Panc1 (cell line): ENCODE measurements around the gene PIEZO1. TPM values are rescaled to one million over a fixed set of nuclear protein-coding genes. Genes with fewer than 3 reads are reported as not detected.

ENCODE experiments used
- ATAC-seq: fragments of 200-7000 bp; cut with Tn5 transposase; 2 replicates; pipeline ENCODE4 v1.9.1; 2020; ENCODE audit warnings: mild to moderate bottlenecking, moderate library complexity
- BruUV-seq: library from RNA; stranded (reverse); fragments of 400-500 nt; replicated peaks from 2 replicates; lab custom pipeline; 2021; lab: Mats Ljungman, UMichigan
- CTCF ChIA-PET: fragments of 300-600 bp; sonication (Branson Sonifier 250); formaldehyde crosslinking; loops from one replicate; lab custom pipeline; 2022; ENCODE audit warnings: antibody characterized with exemption; lab: Charles Lee
- POLR2A ChIA-PET: fragments of 300-600 bp; sonication (Branson Sonifier 250); formaldehyde crosslinking; loops from one replicate; lab custom pipeline; 2022; ENCODE audit warnings: antibody characterized with exemption; lab: Charles Lee
- DNase-seq: peaks from one replicate; pipeline ENCODE4 v3.0.0-alpha.2; 2010; ENCODE audit warnings: low read depth, low spot score
- H3K27ac ChIP-seq: 2 replicates; pipeline ENCODE4 v1.5.1; 2011; ENCODE audit warnings: mild to moderate bottlenecking, low read length, inconsistent platforms
- H3K27me3 ChIP-seq: fragments of 200-500 bp; sonication (Bioruptor generic); 2 replicates; pipeline ENCODE4 v1.6.0; 2014; ENCODE audit warnings: low read length, inconsistent platforms; ENCODE audit not compliant: control insufficient read depth, insufficient read depth
- H3K36me3 ChIP-seq: fragments of 200-500 bp; sonication (Bioruptor generic); 2 replicates; pipeline ENCODE4 v1.5.1; 2014; ENCODE audit warnings: inconsistent platforms, mild to moderate bottlenecking, low read length, moderate library complexity; ENCODE audit not compliant: control insufficient read depth, insufficient read depth
- H3K4me1 ChIP-seq: 2 replicates; pipeline ENCODE4 v1.5.1; 2011; ENCODE audit warnings: inconsistent platforms, mild to moderate bottlenecking, low read length, moderate library complexity; ENCODE audit not compliant: control insufficient read depth, insufficient read depth
- H3K4me3 ChIP-seq, 2 experiments: 2 replicates each; pipeline ENCODE4 v1.5.1; 2011 to 2012; ENCODE audit warnings: low read depth in 2 of 2, low read length in 2 of 2, mild to moderate bottlenecking in 2 of 2, inconsistent platforms in 1 of 2, moderate library complexity in 1 of 2
- H3K9me3 ChIP-seq: fragments of 200-500 bp; sonication (Bioruptor generic); 2 replicates; pipeline ENCODE4 v1.5.1; 2014; ENCODE audit warnings: low read depth, mild to moderate bottlenecking, inconsistent platforms, low read length, moderate library complexity; ENCODE audit not compliant: control insufficient read depth, insufficient read depth
- POLR2AphosphoS5 ChIP-seq: IDR thresholded peaks from 2 replicates; pipeline ENCODE4 v1.6.1; 2012; ENCODE audit warnings: mild to moderate bottlenecking, low read depth, low read length, moderate library complexity
- SIN3A ChIP-seq: IDR thresholded peaks from 2 replicates; pipeline ENCODE4 v1.6.1; 2012; ENCODE audit warnings: low read depth, mild to moderate bottlenecking, low read length, moderate library complexity, borderline replicate concordance; ENCODE audit not compliant: insufficient read depth
- TCF7L2 ChIP-seq: IDR thresholded peaks from 2 replicates; pipeline ENCODE4 v1.6.1; 2011; ENCODE audit warnings: mild to moderate bottlenecking, low read depth, low read length, inconsistent platforms
- in situ Hi-C: cut with HindIII; loops from 2 replicates; pipeline ENCODE4 v1.10.0; 2016; ENCODE audit warnings: low sequenced_read_pairs, low pct_unique_long_range_greater_than_20kb
- intact Hi-C: fragments of 100-400 bp; cut with micrococcal nuclease; formaldehyde crosslinking; loops from one replicate; pipeline ENCODE4 v1.10.0; 2022; ENCODE audit not compliant: unreplicated experiment
- total RNA-seq: library from RNA; stranded (reverse); gene quantifications from one replicate; pipeline ENCODE4 v1.2.1, GENCODE V29; 2021; ENCODE audit not compliant: unreplicated experiment
- TF ChIP-seq, protein P1 (sequence below): fragments of 450-650 bp; IDR thresholded peaks from 2 replicates; pipeline ENCODE4 v1.5.1; 2017; ENCODE audit warnings: mild to moderate bottlenecking
- TF ChIP-seq, protein P2 (sequence below), 2 experiments: IDR thresholded peaks; 2 replicates each; pipeline ENCODE4 v1.6.1; 2011 to 2012; ENCODE audit warnings: low read depth in 2 of 2, control low read depth in 1 of 2, low read length in 1 of 2, mild to moderate bottlenecking in 1 of 2, moderate library complexity in 1 of 2; ENCODE audit not compliant: insufficient read depth in 1 of 2

Gene PIEZO1
- total RNA-seq, 1 experiment from 2014 or later = 175 TPM

- no peak for TF ChIP-seq SIN3A
- TF ChIP-seq, protein P1, sequence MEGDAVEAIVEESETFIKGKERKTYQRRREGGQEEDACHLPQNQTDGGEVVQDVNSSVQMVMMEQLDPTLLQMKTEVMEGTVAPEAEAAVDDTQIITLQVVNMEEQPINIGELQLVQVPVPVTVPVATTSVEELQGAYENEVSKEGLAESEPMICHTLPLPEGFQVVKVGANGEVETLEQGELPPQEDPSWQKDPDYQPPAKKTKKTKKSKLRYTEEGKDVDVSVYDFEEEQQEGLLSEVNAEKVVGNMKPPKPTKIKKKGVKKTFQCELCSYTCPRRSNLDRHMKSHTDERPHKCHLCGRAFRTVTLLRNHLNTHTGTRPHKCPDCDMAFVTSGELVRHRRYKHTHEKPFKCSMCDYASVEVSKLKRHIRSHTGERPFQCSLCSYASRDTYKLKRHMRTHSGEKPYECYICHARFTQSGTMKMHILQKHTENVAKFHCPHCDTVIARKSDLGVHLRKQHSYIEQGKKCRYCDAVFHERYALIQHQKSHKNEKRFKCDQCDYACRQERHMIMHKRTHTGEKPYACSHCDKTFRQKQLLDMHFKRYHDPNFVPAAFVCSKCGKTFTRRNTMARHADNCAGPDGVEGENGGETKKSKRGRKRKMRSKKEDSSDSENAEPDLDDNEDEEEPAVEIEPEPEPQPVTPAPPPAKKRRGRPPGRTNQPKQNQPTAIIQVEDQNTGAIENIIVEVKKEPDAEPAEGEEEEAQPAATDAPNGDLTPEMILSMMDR = peak; percentile 79
- no peaks in the 10 kb centered on the region for H3K9me3 ChIP-seq
- H3K4me1 ChIP-seq = no peaks in the 10 kb centered on the region; the same call in 1 of the 2 replicates
- intact Hi-C loops (no loop called here), in situ Hi-C loops (no loop called here)
- POLR2A ChIA-PET = no interaction called here
- CTCF ChIA-PET = interaction anchor here (0.6 kb wide), 1 partner anchor 62 kb away, joined by 3 read pairs; no protein-coding TSS in a partner anchor
- DNase-seq = no peak
- ATAC-seq = peak; percentile 79
- no peaks in the 10 kb centered on the region for H3K27me3 ChIP-seq
- BruUV-seq = no TSS peak
- H3K36me3 ChIP-seq = no peaks in the 10 kb centered on the region
- H3K27ac ChIP-seq = no peak overlapping the region
- H3K4me3 ChIP-seq = no peak overlapping the region
Observed at GRCh38 chr16:88747588-88748301, 37.3 kb downstream of the PIEZO1 start.

DNA sequence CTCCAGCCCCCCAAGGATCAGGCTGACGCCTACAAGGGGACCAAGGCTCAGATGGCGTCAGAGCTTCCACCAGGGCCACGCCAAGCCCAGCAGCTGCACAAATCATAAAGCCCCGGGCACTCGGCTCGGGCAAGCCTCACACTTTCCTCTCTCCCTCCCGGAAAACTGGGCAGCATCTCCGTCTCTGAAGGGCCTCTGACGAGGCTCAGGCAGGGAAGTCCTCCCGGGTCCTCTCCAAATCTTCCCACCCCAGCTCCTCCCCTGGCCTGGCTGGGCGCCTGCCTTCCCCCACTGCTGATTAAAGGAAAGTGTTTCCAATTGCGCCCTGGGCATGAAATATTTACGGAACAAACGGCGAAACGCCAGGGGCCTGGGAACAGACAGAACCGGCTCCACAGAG lies 38.5 kb downstream of the PIEZO1 start:
- ChIA-PET POLR2A (no interaction called here), CTCF (interaction anchor here (0.5 kb wide), 1 partner anchor 16 kb away, joined by 3 read pairs; no protein-coding TSS in a partner anchor)
- in situ Hi-C loops (no loop called here), intact Hi-C loops (no loop called here)
- no peaks in the 10 kb centered on the region for H3K9me3 ChIP-seq
- BruUV-seq = no TSS peak
- H3K4me1 ChIP-seq = no peaks in the 10 kb centered on the region; the same call in 1 of the 2 replicates
- no peak overlapping the region for H3K4me3 ChIP-seq
- H3K27ac ChIP-seq = no peak overlapping the region
- ATAC-seq (no peak), DNase-seq (no peak)
- no peaks in the 10 kb centered on the region for H3K36me3 ChIP-seq
- H3K27me3 ChIP-seq = no peaks in the 10 kb centered on the region
- TF ChIP-seq, protein P1 = no peak
- TF ChIP-seq POLR2AphosphoS5 (no peak), TCF7L2 (no peak), SIN3A (no peak)
- TF ChIP-seq, protein P2, sequence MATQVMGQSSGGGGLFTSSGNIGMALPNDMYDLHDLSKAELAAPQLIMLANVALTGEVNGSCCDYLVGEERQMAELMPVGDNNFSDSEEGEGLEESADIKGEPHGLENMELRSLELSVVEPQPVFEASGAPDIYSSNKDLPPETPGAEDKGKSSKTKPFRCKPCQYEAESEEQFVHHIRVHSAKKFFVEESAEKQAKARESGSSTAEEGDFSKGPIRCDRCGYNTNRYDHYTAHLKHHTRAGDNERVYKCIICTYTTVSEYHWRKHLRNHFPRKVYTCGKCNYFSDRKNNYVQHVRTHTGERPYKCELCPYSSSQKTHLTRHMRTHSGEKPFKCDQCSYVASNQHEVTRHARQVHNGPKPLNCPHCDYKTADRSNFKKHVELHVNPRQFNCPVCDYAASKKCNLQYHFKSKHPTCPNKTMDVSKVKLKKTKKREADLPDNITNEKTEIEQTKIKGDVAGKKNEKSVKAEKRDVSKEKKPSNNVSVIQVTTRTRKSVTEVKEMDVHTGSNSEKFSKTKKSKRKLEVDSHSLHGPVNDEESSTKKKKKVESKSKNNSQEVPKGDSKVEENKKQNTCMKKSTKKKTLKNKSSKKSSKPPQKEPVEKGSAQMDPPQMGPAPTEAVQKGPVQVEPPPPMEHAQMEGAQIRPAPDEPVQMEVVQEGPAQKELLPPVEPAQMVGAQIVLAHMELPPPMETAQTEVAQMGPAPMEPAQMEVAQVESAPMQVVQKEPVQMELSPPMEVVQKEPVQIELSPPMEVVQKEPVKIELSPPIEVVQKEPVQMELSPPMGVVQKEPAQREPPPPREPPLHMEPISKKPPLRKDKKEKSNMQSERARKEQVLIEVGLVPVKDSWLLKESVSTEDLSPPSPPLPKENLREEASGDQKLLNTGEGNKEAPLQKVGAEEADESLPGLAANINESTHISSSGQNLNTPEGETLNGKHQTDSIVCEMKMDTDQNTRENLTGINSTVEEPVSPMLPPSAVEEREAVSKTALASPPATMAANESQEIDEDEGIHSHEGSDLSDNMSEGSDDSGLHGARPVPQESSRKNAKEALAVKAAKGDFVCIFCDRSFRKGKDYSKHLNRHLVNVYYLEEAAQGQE (IDR thresholded peaks at IDR 0.05; ENCODE audit: insufficient read depth in 1 of 2, low read depth in 2 of 2, low read length in 1 of 2) = no peak
